Skeletal muscle tissue (tissue), 4 donors: ENCODE results near the gene MYL1. TPM values are rescaled to one million over a fixed set of nuclear protein-coding genes. Genes with fewer than 3 reads are reported as not detected.
A peak's percentile ranks its signal among the peaks of the same experiment; 100 is the strongest.

Experiments
- H3K27ac ChIP-seq: one replicate; pipeline ENCODE4 v1.7.0; 2013; ENCODE audit warnings: mild to moderate bottlenecking, low read depth, low read length, inconsistent platforms
- H3K27me3 ChIP-seq, 3 donors: one replicate each; pipeline ENCODE4 v1.7.0; 2013; ENCODE audit warnings: low read length in 3 of 3; ENCODE audit not compliant: control insufficient read depth in 3 of 3, insufficient read depth in 3 of 3
- H3K36me3 ChIP-seq, 3 donors: one replicate each; pipeline ENCODE4 v1.7.0; 2013; ENCODE audit warnings: low read length in 3 of 3; ENCODE audit not compliant: control insufficient read depth in 3 of 3, insufficient read depth in 3 of 3
- H3K4me1 ChIP-seq, 3 donors: one replicate each; pipeline ENCODE4 v1.7.0; 2013; ENCODE audit warnings: low read length in 3 of 3, mild to moderate bottlenecking in 3 of 3; ENCODE audit not compliant: control insufficient read depth in 3 of 3, insufficient read depth in 3 of 3
- H3K4me3 ChIP-seq, 3 donors: one replicate each; pipeline ENCODE4 v1.7.0; 2013; ENCODE audit warnings: low read length in 3 of 3
- H3K9ac ChIP-seq, 3 donors: one replicate each; pipeline ENCODE4 v1.7.0; 2013; ENCODE audit warnings: low read length in 3 of 3, mild to moderate bottlenecking in 3 of 3, moderate library complexity in 2 of 3, low read depth in 1 of 3
- H3K9me3 ChIP-seq, 3 donors: one replicate each; pipeline ENCODE4 v1.7.0; 2013; ENCODE audit warnings: low read length in 3 of 3; ENCODE audit not compliant: control insufficient read depth in 3 of 3
- total RNA-seq: library from RNA; depleted of rRNA; stranded (reverse); fragments of >200 nt; gene quantifications from one replicate; pipeline ENCODE4 v1.2.3, GENCODE V29; 2014
- donor health status: Osteomylitis.

MYL1 gene
- total RNA-seq, 1 donor from 2014 or later: 6,507 TPM

- Histone ChIP-seq H3K27me3 (no peaks in the 10 kb centered on the region), H3K4me1 (peaks cover 6 to 8% (median 7%) of the 10 kb centered on the region in 3 donors)
Observed at GRCh38 chr2:210318486-210318885, 3.5 kb upstream of the MYL1 start.

GRCh38 chr2:210310550-210310949, 4.4 kb downstream of the MYL1 start:
- Histone ChIP-seq H3K27ac (peak overlapping the region; percentile 91), H3K9ac (peak overlapping the region; percentile 51 to 76 (median 73)), H3K9me3 (no peaks in the 10 kb centered on the region), H3K4me1 (peaks cover 0 to 3% (median 0%) of the 10 kb centered on the region in 3 donors), H3K27me3 (no peaks in the 10 kb centered on the region), H3K4me3 (peak overlapping the region; percentile 3 to 74 (median 73)), H3K36me3 (no peaks in the 10 kb centered on the region)

More at GRCh38 chr2:210318486-210318885, 3.5 kb upstream of the MYL1 start:
- H3K4me3 ChIP-seq: no peak overlapping the region
- H3K9me3 ChIP-seq: no peaks in the 10 kb centered on the region
- H3K36me3 ChIP-seq: no peaks in the 10 kb centered on the region
- H3K27ac ChIP-seq: peak overlapping the region; percentile 80
- peak overlapping the region in 2 of 3 donors; percentile 35 to 41 for H3K9ac ChIP-seq

GRCh38 chr2:210309548-210310233, 5.3 kb downstream of the MYL1 start:
- peak overlapping the region; percentile 16 to 74 (median 73) for H3K4me3 ChIP-seq
- peak overlapping the region; percentile 51 to 73 (median 62) for H3K9ac ChIP-seq
- H3K27ac ChIP-seq: peak overlapping the region; percentile 91
- peaks cover 0 to 3% (median 0%) of the 10 kb centered on the region in 3 donors for H3K4me1 ChIP-seq
- no peaks in the 10 kb centered on the region for H3K27me3 ChIP-seq
- no peaks in the 10 kb centered on the region for H3K36me3 ChIP-seq
- H3K9me3 ChIP-seq: no peaks in the 10 kb centered on the region

- H3K36me3 ChIP-seq: peaks cover 0 to 6% (median 6%) of the 10 kb centered on the region in 3 donors
- H3K27me3 ChIP-seq: no peaks in the 10 kb centered on the region
- H3K9ac ChIP-seq: peak overlapping the region; percentile 71 to 79 (median 73)
- H3K9me3 ChIP-seq: no peaks in the 10 kb centered on the region
- peak overlapping the region; percentile 63 to 77 (median 73) for H3K4me3 ChIP-seq
- H3K27ac ChIP-seq: peak overlapping the region; percentile 77
- peaks cover 0 to 9% (median 5%) of the 10 kb centered on the region in 3 donors for H3K4me1 ChIP-seq
Observed at GRCh38 chr2:210303498-210303897, 11.5 kb downstream of the MYL1 start.

GRCh38 chr2:210302326-210302725, 12.6 kb downstream of the MYL1 start:
- Histone ChIP-seq H3K4me3 (peak overlapping the region; percentile 49 to 77 (median 73)), H3K27me3 (no peaks in the 10 kb centered on the region), H3K9me3 (no peaks in the 10 kb centered on the region), H3K36me3 (peaks cover 0 to 14% (median 12%) of the 10 kb centered on the region in 3 donors), H3K4me1 (peaks cover 0 to 12% (median 8%) of the 10 kb centered on the region in 3 donors), H3K27ac (peak overlapping the region; percentile 77), H3K9ac (peak overlapping the region; percentile 71 to 79 (median 73))

GRCh38 chr2:210299866-210300373, 15.1 kb downstream of the MYL1 start:
- H3K27me3 ChIP-seq: no peaks in the 10 kb centered on the region
- H3K4me1 ChIP-seq: peaks cover 0 to 15% (median 14%) of the 10 kb centered on the region in 3 donors
- peak overlapping the region; percentile 57 to 67 (median 63) for H3K9ac ChIP-seq
- peak overlapping the region; percentile 61 for H3K27ac ChIP-seq
- H3K9me3 ChIP-seq: no peaks in the 10 kb centered on the region
- H3K36me3 ChIP-seq: peaks cover 2 to 25% (median 24%) of the 10 kb centered on the region in 3 donors
- peak overlapping the region; percentile 8 to 73 (median 46) for H3K4me3 ChIP-seq

GRCh38 chr2:210288408-210288807, 26.6 kb downstream of the MYL1 start:
- Histone ChIP-seq H3K36me3 (peaks cover under 1 to 9% (median 1%) of the 10 kb centered on the region in 3 donors), H3K9me3 (peaks cover 2 to 8% (median 3%) of the 10 kb centered on the region in 3 donors), H3K27ac (peak overlapping the region; percentile 37), H3K4me1 (peaks cover 0 to 11% (median 7%) of the 10 kb centered on the region in 3 donors), H3K27me3 (no peaks in the 10 kb centered on the region), H3K4me3 (no peak overlapping the region), H3K9ac (no peak overlapping the region)

GRCh38 chr2:210287301-210287700, 27.7 kb downstream of the MYL1 start:
- peaks cover 0 to 11% (median 7%) of the 10 kb centered on the region in 3 donors for H3K4me1 ChIP-seq
- peaks cover 0 to 8% (median 0%) of the 10 kb centered on the region in 3 donors for H3K36me3 ChIP-seq
- peak overlapping the region; percentile 37 for H3K27ac ChIP-seq
- H3K9ac ChIP-seq: no peak overlapping the region
- no peaks in the 10 kb centered on the region for H3K27me3 ChIP-seq
- no peak overlapping the region for H3K4me3 ChIP-seq
- peaks cover 2 to 8% (median 3%) of the 10 kb centered on the region in 3 donors for H3K9me3 ChIP-seq

GRCh38 chr2:210286123-210286680, 28.8 kb downstream of the MYL1 start:
- Histone ChIP-seq H3K36me3 (no peaks in the 10 kb centered on the region), H3K27ac (no peak overlapping the region)

GRCh38 chr2:210277133-210277532, 37.8 kb downstream of the MYL1 start:
- Histone ChIP-seq H3K9ac (no peak overlapping the region), H3K4me3 (no peak overlapping the region), H3K4me1 (no peaks in the 10 kb centered on the region), H3K27me3 (no peaks in the 10 kb centered on the region), H3K36me3 (no peaks in the 10 kb centered on the region), H3K27ac (no peak overlapping the region), H3K9me3 (no peaks in the 10 kb centered on the region)

More at GRCh38 chr2:210286123-210286680, 28.8 kb downstream of the MYL1 start:
- H3K9ac ChIP-seq: no peak overlapping the region
- no peak overlapping the region for H3K4me3 ChIP-seq
- peaks cover 2 to 8% (median 3%) of the 10 kb centered on the region in 3 donors for H3K9me3 ChIP-seq
- H3K4me1 ChIP-seq: peaks cover 0 to 11% (median 7%) of the 10 kb centered on the region in 3 donors
- no peaks in the 10 kb centered on the region for H3K27me3 ChIP-seq
